H1 (cell line): ENCODE measurements around the gene RHOH. TPM values are rescaled to one million over a fixed set of nuclear protein-coding genes. Genes with fewer than 3 reads are reported as not detected.

Experiments
- CTCF ChIA-PET: fragments of 300-600 bp; sonication (Branson Sonifier 250); formaldehyde crosslinking; loops from one replicate; lab custom pipeline; 2021; ENCODE audit not compliant: partially characterized antibody; lab: Charles Lee
- POLR2A ChIA-PET: fragments of 300-600 bp; sonication (Branson Sonifier 250); formaldehyde crosslinking; loops from one replicate; lab custom pipeline; 2021; ENCODE audit warnings: inconsistent platforms; ENCODE audit not compliant: partially characterized antibody; lab: Charles Lee
- DNase-seq, 2 experiments: peaks; one replicate each; pipeline versions ENCODE4 v3.0.0 to v3.0.0-alpha.2; 2010 to 2022; ENCODE audit warnings: low spot score in 2 of 2, low read depth in 1 of 2, mixed read lengths in 1 of 2
- FAIRE-seq: peaks from 2 replicates; lab custom pipeline; 2011; peaks lifted over from hg19 to GRCh38; lab: Jason Lieb, UNC
- H2AFZ ChIP-seq: 2 replicates; pipeline ENCODE4 v1.8.1; 2012; ENCODE audit warnings: low read length, inconsistent platforms
- H2AK5ac ChIP-seq: 2 replicates; pipeline ENCODE4 v1.6.1; 2013; ENCODE audit warnings: low read depth, low read length
- H2BK120ac ChIP-seq: replicated peaks from 2 replicates; pipeline ENCODE3; 2013; ENCODE audit warnings: low read depth, low read length, inconsistent platforms
- H2BK12ac ChIP-seq: 2 replicates; pipeline ENCODE4 v1.6.1; 2013; ENCODE audit warnings: low read depth, low read length
- H2BK15ac ChIP-seq: 2 replicates; pipeline ENCODE4 v1.6.1; 2013; ENCODE audit warnings: low read length
- H2BK20ac ChIP-seq: 2 replicates; pipeline ENCODE4 v1.6.1; 2013; ENCODE audit warnings: low read length
- H2BK5ac ChIP-seq: 2 replicates; pipeline ENCODE4 v1.6.1; 2013; ENCODE audit warnings: low read depth, low read length
- H3K14ac ChIP-seq: 2 replicates; pipeline ENCODE4 v1.6.1; 2013; ENCODE audit warnings: inconsistent platforms; ENCODE audit not compliant: insufficient read length
- H3K18ac ChIP-seq: 2 replicates; pipeline ENCODE4 v1.6.1; 2013; ENCODE audit warnings: low read length; ENCODE audit errors: extremely low read depth
- H3K23ac ChIP-seq: 2 replicates; pipeline ENCODE4 v1.6.1; 2013; ENCODE audit warnings: inconsistent platforms; ENCODE audit not compliant: insufficient read length
- H3K23me2 ChIP-seq: 2 replicates; pipeline ENCODE4 v1.6.1; 2013; ENCODE audit warnings: low read depth, low read length
- H3K27ac ChIP-seq: 2 replicates; pipeline ENCODE4 v1.6.1; 2011; ENCODE audit warnings: low read depth, low read length, inconsistent platforms
- H3K27me3 ChIP-seq, 4 experiments: replicated peaks in 1 of 4; 1 replicate in 1 of 4; 2 replicates in 3 of 4; pipeline versions ENCODE4 v1.6.1 to v1.8.1; 2011 to 2013; ENCODE audit warnings: low read length in 3 of 4, mild to moderate bottlenecking in 3 of 4, inconsistent platforms in 2 of 4, mixed read lengths in 2 of 4, moderate library complexity in 1 of 4; ENCODE audit not compliant: control insufficient read depth in 3 of 4, insufficient read depth in 3 of 4; ENCODE audit errors: extremely low read depth in 1 of 4
- H3K36me3 ChIP-seq, 4 experiments: 2 replicates each; pipeline versions ENCODE4 v1.6.1 to v1.8.1; 2011 to 2013; ENCODE audit warnings: mild to moderate bottlenecking in 4 of 4, low read length in 3 of 4, moderate library complexity in 2 of 4, control low read depth in 1 of 4, inconsistent platforms in 1 of 4; ENCODE audit not compliant: insufficient read depth in 4 of 4, control insufficient read depth in 2 of 4
- H3K4ac ChIP-seq: replicated peaks from 2 replicates; pipeline ENCODE3; 2013; ENCODE audit warnings: low read length, low read depth, mixed read lengths, inconsistent platforms; ENCODE audit not compliant: insufficient read length
- H3K4me1 ChIP-seq, 4 experiments: replicated peaks in 1 of 4; 1 replicate in 1 of 4; 2 replicates in 3 of 4; pipeline versions ENCODE4 v1.6.1 to v1.8.1; 2011 to 2013; ENCODE audit warnings: low read length in 3 of 4, inconsistent platforms in 2 of 4, mixed read lengths in 1 of 4; ENCODE audit not compliant: insufficient read depth in 4 of 4, control insufficient read depth in 3 of 4
- H3K4me2 ChIP-seq, 2 experiments: 2 replicates each; pipeline versions ENCODE4 v1.6.1 to v1.8.1; 2011 to 2013; ENCODE audit warnings: low read depth in 2 of 2, low read length in 2 of 2, control low read depth in 1 of 2, inconsistent platforms in 1 of 2, mild to moderate bottlenecking in 1 of 2; ENCODE audit not compliant: insufficient read depth in 1 of 2
- H3K4me3 ChIP-seq, 4 experiments: fragments of 200-600, 300-600 bp in 1 of 4; sonication (generic), shearing (Covaris generic), sonication (Bioruptor Twin) in 1 of 4; 2 replicates each; pipeline versions ENCODE4 v1.5.1 to v1.8.1; 2011 to 2016; ENCODE audit warnings: low read length in 4 of 4, low read depth in 3 of 4, control low read depth in 2 of 4, inconsistent platforms in 2 of 4, mild to moderate bottlenecking in 2 of 4, mixed read lengths in 1 of 4, moderate library complexity in 1 of 4; ENCODE audit not compliant: insufficient read depth in 2 of 4; ENCODE audit errors: extremely low read depth in 1 of 4
- H3K56ac ChIP-seq: replicated peaks from 2 replicates; pipeline ENCODE3; 2013; ENCODE audit warnings: low read depth, mild to moderate bottlenecking, mixed read lengths, low read length, inconsistent platforms; ENCODE audit not compliant: insufficient read length
- H3K79me1 ChIP-seq: 2 replicates; pipeline ENCODE4 v1.6.1; 2013; ENCODE audit warnings: low read depth, low read length, control low read depth
- H3K79me2 ChIP-seq, 2 experiments: 2 replicates each; pipeline versions ENCODE4 v1.6.1 to v1.8.1; 2012 to 2013; ENCODE audit warnings: low read length in 2 of 2, mild to moderate bottlenecking in 2 of 2, inconsistent platforms in 1 of 2; ENCODE audit not compliant: insufficient read depth in 2 of 2, control insufficient read depth in 1 of 2
- H3K9ac ChIP-seq, 4 experiments: replicated peaks in 1 of 4; 1 replicate in 1 of 4; 2 replicates in 3 of 4; pipeline versions ENCODE4 v1.6.1 to v1.8.1; 2011 to 2013; ENCODE audit warnings: low read depth in 3 of 4, low read length in 3 of 4, control low read depth in 2 of 4, mild to moderate bottlenecking in 2 of 4, moderate library complexity in 2 of 4, inconsistent platforms in 1 of 4; ENCODE audit errors: extremely low read depth in 1 of 4
- H3K9me3 ChIP-seq, 2 experiments: 2 replicates each; pipeline versions ENCODE4 v1.6.1 to v1.8.1; 2012 to 2013; ENCODE audit warnings: mild to moderate bottlenecking in 2 of 2, moderate library complexity in 2 of 2, control low read depth in 1 of 2, inconsistent platforms in 1 of 2, low read depth in 1 of 2, low read length in 1 of 2, mixed read lengths in 1 of 2; ENCODE audit not compliant: insufficient read depth in 2 of 2
- H4K20me1 ChIP-seq, 2 experiments: replicated peaks in 1 of 2; 2 replicates each; pipeline versions ENCODE3 to v1.8.1; 2011 to 2013; ENCODE audit warnings: inconsistent platforms in 2 of 2, low read length in 2 of 2, mild to moderate bottlenecking in 1 of 2; ENCODE audit not compliant: insufficient read depth in 2 of 2, control insufficient read depth in 1 of 2
- H4K5ac ChIP-seq: 2 replicates; pipeline ENCODE4 v1.6.1; 2013; ENCODE audit warnings: low read length, low read depth, mixed read lengths, inconsistent platforms; ENCODE audit not compliant: insufficient read length
- H4K8ac ChIP-seq: 2 replicates; pipeline ENCODE4 v1.8.0; 2013; ENCODE audit warnings: mild to moderate bottlenecking, moderate library complexity, low read length, inconsistent platforms; ENCODE audit not compliant: insufficient read depth; ENCODE audit errors: extremely low read depth
- H4K91ac ChIP-seq: replicated peaks from 2 replicates; pipeline ENCODE3; 2013; ENCODE audit warnings: low read length, mixed read lengths, inconsistent platforms; ENCODE audit not compliant: insufficient read length
- CHD2 ChIP-seq: IDR thresholded peaks from 2 replicates; pipeline ENCODE4 v1.6.1; 2012; ENCODE audit warnings: low read length, improper control_type of control experiment
- WGBS, 2 experiments: shearing (Covaris generic) in 1 of 2; methylation state at CpG; one replicate each; pipeline versions ENCODE4 v1.1.6 to v1.1.7; 2013 to 2015; ENCODE audit warnings: low lambda C conversion rate in 2 of 2, mixed read lengths in 2 of 2, inconsistent platforms in 1 of 2, low coverage in 1 of 2, missing lambda C conversion rate in 1 of 2; ENCODE audit not compliant: insufficient replicate concordance in 2 of 2, insufficient coverage in 1 of 2, insufficient read length in 1 of 2; ENCODE audit errors: extremely low coverage in 1 of 2, missing lambda C conversion rate in 1 of 2; 5-methylcytosine and 5-hydroxymethylcytosine counted together
- polyA plus RNA-seq, 7 experiments: library from polyadenylated mRNA; depleted of rRNA in 3 of 7; stranded (reverse) in 5 of 7; unstranded in 2 of 7; fragments of >200 nt in 5 of 7; fragments of 200-250 nt in 2 of 7; gene quantifications; 1 replicate in 5 of 7; 2 replicates in 1 of 7; 4 replicates in 1 of 7; pipeline versions ENCODE4 v1.2.1 to v1.2.3, GENCODE V29; 2011 to 2013; ENCODE audit warnings: missing spikeins in 2 of 7, mixed read lengths in 2 of 7
- total RNA-seq: library from RNA; stranded (reverse); fragmentation: NEBNext Ultra II Directional; extraction: Animal tissue kit (Norgen Biotek cat#: 25700); gene quantifications from 2 replicates; pipeline ENCODE4 v1.2.1, GENCODE V29; 2021

Gene RHOH
- total and polyA plus RNA-seq, 2 of the 8 experiments (the other 6 are each of a cell fraction or from before 2014, with no cell fraction given), result 5.9 to 6.9 TPM

DNA sequence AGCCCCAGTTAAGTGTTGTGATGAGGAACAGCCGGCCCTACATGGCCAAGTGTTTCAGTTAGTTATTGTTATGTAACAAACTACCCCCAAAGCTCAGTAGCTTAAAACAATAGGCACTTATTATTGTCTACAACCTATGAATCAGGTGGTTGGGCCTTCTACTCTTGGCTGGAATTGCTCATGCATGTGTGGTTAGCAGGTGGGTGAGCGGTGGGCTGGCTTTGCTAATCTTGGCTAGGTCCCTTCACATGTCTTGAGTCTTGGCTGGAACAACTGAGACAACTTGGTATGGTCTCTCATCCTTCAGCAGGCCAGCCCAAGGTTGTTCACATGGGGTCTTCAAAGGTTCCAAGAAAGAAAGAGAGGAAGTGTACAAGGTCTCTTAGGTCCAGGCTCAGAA, 83.8 kb downstream of the RHOH start:
- Histone ChIP-seq H3K4me3 (no peak overlapping the region), H3K79me2 (no peaks in the 10 kb centered on the region), H3K4me1 (peaks cover 0 to 4% (median 2%) of the 10 kb centered on the region in 4 experiments; a peak in 3 of 7 replicates), H3K79me1 (no peaks in the 10 kb centered on the region), H3K27ac (no peak overlapping the region), H2AK5ac (no peak overlapping the region), H2BK15ac (no peak overlapping the region), H2BK20ac (no peak overlapping the region), H4K91ac (no peak overlapping the region), H2AFZ (no peak overlapping the region), H3K4ac (no peak overlapping the region), H3K4me2 (no peak overlapping the region), H3K27me3 (no peaks in the 10 kb centered on the region), H3K56ac (no peak overlapping the region), H3K9me3 (no peaks in the 10 kb centered on the region), H4K8ac (no peak overlapping the region), H3K9ac (no peak overlapping the region), H4K20me1 (no peaks in the 10 kb centered on the region), H3K23me2 (no peaks in the 10 kb centered on the region), H4K5ac (no peak overlapping the region), H2BK5ac (no peak overlapping the region), H2BK120ac (no peak overlapping the region), H3K23ac (no peak overlapping the region), H3K36me3 (no peaks in the 10 kb centered on the region), H3K14ac (no peak overlapping the region), H3K18ac (no peak overlapping the region), H2BK12ac (no peak overlapping the region)
- POLR2A ChIA-PET, result no interaction called here
- CTCF ChIA-PET, result no interaction called here
- FAIRE-seq (no peak), DNase-seq (no peak)
- no peak for TF ChIP-seq CHD2
- 86% methylated on average over 2 of the region's 2 CpGs; no CpG with 5 or more reads in 1 of the 2 experiments for WGBS, 2 experiments
